ENCODE measurements around the gene TBC1D10A.

Gene TBC1D10A

GRCh38 chr22:30320021-30320556 lies 6.7 kb downstream of the TBC1D10A start:
- no peak for DNase-seq (ENCODE audit: low spot score)

GRCh38 chr22:30318799-30319419 lies 7.8 kb downstream of the TBC1D10A start:
- DNase-seq (ENCODE audit: low spot score), result no peak

DNA sequence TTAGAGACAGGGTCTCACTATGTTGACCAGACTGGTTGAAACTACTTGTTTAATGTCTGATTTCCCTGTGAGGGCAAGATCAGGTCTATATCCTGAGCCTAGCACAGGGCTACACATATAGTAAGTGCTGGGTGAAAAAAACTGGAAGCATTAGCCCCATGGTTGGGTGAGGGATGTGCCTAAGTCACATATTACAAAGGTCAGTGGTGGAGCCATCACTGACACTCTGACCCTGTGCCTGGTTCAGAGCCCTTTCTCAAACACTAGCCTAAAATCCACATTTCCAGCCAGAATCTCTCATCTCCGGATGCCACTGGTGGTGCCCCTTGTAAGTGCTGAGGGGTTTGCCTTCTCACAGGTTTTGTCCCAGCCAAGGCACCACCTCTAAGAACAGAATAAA lies 9.0 kb downstream of the TBC1D10A start:
- DNase-seq (ENCODE audit: low spot score), result no peak

GRCh38 chr22:30315962-30316576 lies 10.7 kb downstream of the TBC1D10A start:
- DNase-seq (ENCODE audit: low spot score), result no peak

- DNase-seq (ENCODE audit: low spot score), result no peak
Measured at GRCh38 chr22:30314915-30315314, 11.8 kb downstream of the TBC1D10A start.

- no peak for DNase-seq (ENCODE audit: low spot score)
Measured at GRCh38 chr22:30313527-30314363, 13.0 kb downstream of the TBC1D10A start.

DNA sequence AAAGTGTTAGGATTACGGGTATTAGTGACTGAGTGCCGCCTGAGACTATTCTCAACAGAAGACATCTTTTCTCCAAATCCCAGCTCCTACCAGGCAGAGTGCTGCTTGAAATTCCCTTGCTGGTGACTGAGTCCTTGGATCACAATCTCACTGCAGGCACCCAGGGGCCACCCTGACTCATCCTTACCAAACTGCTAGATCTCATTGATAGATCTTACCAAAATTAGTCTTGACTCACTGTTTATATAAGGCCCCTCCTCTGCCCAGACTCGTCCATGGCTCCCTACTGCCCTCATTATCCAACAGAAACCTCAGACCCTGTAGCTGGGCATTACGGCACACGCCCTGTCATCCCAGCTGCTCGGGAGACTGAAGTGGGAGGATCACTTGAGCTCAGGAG lies 14.7 kb downstream of the TBC1D10A start:
- no peak for DNase-seq (ENCODE audit: low spot score)

DNA sequence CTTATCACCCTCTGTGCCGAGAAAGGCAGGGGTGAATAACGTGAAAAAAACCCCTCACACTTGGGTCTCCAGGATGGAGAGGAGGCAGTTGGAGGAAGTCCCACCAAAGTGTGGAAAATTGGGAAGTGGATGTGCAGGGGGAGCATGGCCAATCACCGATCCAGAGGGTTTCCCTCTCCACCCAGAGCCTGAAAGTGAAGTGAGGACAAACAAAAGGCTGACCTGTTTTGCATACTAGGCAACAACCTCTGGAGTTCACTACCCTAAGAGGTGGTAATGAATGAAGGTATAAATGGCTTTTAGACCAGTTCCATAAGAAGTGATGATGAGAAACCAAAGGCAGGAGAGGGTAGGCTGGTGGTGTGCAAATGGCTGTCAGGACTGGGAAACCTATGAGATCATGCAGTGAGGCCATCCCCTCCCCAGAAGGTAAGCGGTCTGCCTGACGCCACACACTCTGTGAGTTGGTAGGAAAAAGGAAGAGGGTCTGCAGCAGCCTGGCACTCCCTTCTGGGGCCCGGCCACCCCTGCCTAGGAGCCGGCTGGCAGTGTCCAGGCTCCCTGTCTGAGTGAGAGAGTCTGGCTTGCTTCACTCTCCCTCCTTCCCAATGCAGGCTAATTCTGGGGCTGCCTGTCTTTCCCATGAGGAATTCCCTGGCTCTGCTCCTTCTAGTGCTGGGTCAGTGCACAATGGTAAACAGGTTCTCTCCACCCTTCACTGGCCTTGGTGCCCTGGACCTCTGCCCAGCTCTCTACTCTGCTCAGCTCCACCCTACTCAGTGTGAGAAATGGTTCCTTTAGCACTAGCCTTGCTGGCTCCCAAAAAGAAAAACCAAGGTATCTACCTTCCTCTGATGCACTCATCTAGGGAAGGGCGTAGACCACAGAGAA lies 15.6 kb downstream of the TBC1D10A start:
- no peak for DNase-seq (ENCODE audit: low spot score)

GRCh38 chr22:30309951-30310741 lies 16.6 kb downstream of the TBC1D10A start:
- DNase-seq (ENCODE audit: low spot score), result no peak

DNA sequence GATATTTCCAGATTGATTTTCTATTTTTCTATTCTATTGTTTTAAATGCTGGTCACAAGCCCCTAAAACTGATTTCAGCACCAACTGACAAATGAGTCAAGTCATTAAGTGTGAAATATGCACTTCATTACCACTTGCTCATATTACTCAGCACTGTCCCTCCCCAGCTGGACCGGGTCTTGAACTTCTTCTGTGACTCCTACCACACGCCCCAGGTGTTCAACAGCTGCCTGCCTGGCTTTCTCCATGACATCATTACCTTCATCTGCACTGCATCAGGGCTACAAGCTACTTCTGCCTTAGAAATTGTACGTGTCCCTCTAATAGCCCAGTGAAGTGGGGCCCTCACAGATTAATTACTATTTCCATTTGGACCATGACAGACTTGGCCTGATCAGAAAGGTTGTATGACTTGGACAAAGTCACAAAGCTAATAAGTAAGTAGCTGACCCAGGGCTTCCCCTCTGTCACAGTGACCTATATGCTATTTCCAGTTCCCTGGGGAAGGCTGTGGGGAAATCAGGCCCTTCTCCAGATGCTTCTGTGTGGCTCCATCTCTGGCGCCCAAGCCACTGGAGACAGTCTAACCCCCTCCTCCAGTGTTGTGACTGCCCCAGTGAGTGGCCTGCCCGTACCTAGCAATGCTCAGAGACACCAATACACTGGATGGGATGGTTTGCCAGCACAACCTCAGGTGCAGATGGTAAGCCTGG lies 18.1 kb downstream of the TBC1D10A start:
- DNase-seq (ENCODE audit: low spot score), result no peak

DNA sequence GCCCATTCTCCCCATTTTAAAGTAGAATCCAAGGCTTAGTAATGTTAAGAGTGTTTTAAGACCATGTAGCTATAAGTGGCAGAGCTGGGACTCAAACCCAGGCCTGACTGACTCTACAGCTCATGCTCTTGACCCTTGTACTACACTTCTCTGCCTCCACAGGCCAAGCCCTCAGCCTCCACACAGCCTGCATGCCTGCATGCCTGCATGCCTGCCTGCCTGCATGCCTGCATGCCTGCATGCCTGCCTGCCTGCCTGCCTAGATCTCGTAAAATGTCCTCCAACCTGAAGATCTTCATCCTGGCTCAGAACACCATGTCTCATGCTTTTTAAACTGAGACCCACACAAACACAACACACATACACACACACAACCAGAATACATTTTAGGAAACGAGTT lies 18.6 kb downstream of the TBC1D10A start:
- no peak for DNase-seq (ENCODE audit: low spot score)

DNA sequence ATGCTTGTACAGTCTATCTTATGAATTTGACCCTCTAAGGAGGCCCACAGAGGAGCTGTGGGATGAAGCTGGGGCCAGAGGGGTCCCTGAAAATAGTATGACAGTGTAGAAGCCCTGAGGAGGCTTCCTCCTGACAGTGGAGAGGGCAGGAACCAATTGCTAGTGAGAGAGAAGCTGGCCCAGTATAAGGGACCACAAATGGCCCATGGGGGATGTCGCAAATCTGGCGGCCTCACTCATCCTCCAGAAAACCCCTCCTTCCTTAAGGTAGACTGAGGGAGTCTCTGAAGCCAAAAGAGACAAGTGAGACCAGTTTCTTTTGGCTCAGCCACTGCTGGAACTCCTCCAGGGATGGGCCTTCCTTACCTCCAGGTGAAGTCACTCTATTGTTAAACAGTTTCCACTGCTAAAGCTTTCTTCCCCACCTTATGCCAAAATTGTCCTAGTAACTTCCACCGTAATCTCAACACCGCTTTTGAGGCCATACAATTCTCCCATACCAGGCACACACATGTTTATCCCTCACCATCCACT lies 19.6 kb downstream of the TBC1D10A start:
- no peak for DNase-seq (ENCODE audit: low spot score)

DNA sequence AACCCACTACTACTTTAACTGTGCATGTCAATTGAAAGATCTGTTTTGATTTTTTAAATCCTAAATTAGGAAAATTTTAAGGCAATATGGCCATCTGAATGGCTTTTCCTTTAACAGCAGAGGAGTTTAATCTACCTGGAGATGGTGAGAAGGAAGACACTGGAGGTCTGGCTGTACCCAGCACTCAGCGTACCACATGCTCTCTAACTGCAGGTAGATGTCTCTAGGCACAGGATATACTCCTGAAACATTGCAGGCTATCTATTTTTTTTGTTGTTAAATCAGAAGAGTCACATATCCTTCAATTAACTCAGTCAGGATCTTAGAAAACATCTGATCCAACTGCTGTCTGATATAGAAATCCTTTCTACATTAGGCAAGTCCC lies 20.1 kb downstream of the TBC1D10A start:
- DNase-seq (ENCODE audit: low spot score), result no peak

- DNase-seq (ENCODE audit: low spot score), result no peak
Measured at GRCh38 chr22:30305906-30306626, 20.7 kb downstream of the TBC1D10A start.

DNA sequence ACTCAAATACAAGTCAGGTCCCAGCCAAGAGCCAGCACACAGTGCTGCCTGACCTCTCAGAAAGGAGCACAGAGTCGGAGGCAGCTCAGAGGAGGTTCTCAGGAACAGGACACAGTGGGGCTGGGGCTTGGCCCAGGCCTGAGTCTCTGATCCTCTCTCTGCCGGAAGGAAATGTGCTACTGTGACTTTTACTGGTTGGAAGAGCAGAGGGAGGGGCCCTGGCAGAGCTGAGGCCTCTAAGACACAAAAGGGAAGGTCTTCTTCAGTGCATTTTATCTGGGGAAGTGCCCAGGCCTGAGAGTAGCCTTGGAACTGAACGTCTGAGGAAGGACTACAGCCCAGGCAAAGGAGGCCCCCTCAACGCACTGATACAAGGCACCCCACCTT lies 21.2 kb downstream of the TBC1D10A start:
- DNase-seq (ENCODE audit: low spot score), result no peak

DNA sequence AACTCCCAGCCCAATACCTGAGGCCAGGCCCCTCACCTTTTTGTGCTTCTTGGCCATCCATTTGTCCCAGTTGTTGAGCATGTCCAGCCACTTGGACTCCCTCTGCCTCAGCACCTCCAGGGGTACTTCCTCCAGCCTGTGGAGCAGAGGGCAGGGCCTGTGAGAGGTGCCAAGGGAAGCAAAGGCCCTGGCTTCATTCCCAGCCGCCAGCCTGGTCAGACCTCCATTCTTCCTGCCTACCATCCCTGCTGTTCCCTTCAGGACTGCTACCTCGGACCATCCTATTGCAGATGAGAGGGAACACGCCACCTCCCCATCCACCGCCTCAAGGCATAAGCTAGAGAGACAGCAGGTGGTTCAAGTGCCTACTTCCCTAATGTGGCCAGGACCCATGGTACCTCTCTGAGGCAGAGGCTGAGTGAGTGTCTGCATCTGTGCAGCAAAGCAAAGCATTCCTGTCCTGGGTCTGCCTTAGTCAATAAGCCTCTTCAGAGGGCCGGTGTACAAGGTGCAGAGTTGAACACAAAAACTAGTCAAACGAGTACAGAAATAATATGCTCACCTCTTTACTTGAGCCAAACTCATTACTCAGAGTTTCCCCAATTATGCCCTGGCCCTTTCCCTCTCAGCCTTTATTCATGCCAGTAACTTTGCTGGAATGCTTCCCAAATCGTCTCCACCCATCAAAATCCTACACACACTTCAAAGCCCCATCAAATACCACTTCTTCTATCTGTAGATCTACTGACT lies 22.1 kb downstream of the TBC1D10A start:
- DNase-seq (ENCODE audit: low spot score), result no peak

- DNase-seq (ENCODE audit: low spot score), result no peak
Measured at GRCh38 chr22:30302810-30303138, 24.0 kb downstream of the TBC1D10A start.

GRCh38 chr22:30301995-30302809 lies 24.5 kb downstream of the TBC1D10A start:
- DNase-seq (ENCODE audit: low spot score), result no peak

Data from left forelimb (tissue), 1 donor.